ENCODE data around the gene NLN.
A peak's percentile ranks its signal among the peaks of the same experiment; 100 is the strongest.
"Not testable (repeated sequence)": the region's sequence is repeated elsewhere in the genome, so short reads cannot be mapped to it uniquely, and the experiment has no call there.

NLN gene

DNA sequence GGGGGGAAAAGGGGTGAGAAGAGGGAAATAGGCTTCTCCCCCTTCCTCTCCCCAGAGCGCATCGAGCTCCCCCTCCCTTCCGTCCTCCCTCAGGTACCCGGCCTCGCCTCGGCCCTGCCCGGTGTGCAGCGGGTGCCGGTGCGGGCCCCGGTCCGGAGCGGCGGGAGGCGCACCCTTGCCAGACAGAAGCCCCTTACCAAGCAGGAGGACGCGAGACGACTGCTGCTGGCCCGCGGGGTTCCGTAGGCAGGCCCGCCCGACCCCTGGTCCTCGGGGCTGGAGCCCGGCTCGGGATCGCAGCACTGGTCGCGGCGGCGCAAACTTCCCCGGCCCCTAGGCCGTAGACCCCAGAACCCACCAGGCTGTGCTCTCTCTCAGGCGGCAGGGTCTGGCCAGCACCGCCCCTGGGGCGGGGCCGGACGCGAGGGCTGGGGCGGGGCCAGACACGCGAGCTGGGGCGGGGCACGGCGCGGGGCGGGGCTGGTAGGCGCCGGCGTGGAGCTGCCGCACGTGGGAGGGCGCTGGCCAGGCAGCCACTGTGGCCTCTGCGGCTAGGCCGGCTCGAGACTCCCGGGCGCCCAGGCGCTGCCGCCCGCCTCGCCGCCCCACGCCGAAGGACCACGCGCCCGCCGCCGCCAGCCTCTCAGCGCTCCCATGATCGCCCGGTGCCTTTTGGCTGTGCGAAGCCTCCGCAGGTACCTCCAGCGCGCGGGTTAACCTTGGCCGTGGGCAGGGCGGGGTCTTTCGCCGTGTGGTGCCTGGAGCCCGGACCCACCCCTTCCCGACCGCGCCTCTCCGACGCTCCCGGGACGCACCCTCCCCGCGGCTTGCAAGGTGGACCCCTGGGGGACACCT lies at the start of gene NLN, which contains the start of gene SGTB:
Gene NLN, plus strand, starts transcription at position 486 of the 855 bp plus-strand sequence. Its CDS starts 169 bp downstream, at position 655.
Gene SGTB, minus strand, starts transcription at position 390 of the 855 bp plus-strand sequence. CDS start 1,302 bp downstream, outside the sequence.
- peak; percentile 83 for DNase-seq

DNA sequence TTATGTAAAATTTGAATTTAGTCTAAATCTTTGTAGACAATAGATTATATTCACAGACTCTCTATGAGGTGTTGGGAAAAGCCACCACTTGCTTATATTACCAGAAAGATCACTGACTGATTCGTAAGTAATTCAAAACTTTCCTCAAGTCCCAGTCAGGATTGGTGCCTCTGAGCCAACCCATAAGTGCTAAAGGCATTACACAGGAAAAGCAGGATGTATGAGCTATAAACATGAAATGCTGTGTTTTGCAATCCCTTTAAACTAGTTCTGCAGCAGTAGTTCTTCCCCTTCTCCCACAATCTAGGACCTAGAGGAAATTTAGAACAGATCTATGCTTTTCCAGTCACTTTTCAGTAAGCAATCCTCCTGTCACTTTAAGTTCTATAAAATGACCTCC lies 49.2 kb upstream of the NLN start:
- no peak for DNase-seq

DNA sequence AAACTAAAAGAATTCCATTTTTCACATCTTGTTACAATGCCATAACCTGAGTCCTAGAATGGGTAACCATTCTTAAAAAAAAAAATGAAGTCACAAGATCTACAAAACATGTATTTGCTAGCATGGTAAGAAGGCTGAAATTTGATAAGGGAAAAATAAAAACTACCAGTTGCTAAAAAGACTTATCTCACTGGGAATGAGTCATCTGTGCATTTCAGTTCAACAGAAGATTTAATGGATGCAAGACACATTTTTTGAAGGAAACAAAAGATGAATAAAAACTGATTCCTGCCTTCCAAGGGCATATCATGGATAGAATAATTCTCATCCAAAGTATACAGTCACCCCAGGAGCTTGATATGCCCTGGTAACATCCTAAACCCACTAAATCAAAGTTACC lies 47.3 kb upstream of the NLN start:
- no peak for DNase-seq

DNA sequence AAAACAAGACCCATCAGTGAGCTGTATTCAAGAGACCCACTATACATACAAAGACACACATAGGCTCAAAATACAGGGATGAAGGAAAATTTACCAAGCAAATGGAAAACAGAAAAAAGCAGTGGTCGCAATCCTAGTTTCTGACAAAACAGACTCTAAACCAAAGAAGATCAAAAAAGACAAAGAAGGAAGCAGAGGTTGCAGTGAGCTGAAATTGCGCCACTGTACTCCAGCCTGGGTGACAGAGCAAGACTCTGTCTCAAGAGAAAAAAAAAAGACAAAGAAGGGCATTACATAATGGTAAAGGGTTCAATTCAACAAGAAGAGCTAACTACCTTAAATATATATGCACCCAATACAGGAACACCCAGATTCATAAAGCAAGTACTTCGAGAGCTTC lies 45.9 kb upstream of the NLN start:
- DNase-seq, result not testable (repeated sequence)

DNA sequence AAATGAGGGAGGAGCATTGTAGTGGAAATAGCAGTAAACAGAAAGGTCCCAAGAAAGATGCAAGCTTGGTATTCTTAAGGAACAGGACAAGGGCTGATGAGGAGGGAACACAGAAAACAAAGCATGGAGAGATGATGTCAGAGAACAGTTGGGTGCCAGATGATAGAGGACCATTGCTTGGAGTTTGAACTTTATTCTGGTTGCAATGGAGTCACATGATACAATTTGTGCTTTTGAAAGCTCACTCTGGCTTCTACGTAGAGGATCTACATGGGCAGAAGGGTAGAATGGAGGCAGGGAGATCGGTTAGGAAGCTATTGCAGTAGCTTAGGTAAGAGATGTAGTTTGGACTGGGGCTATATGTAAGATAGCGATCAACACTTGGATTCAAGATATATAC lies 39.9 kb upstream of the NLN start:
- no peak for DNase-seq

DNA sequence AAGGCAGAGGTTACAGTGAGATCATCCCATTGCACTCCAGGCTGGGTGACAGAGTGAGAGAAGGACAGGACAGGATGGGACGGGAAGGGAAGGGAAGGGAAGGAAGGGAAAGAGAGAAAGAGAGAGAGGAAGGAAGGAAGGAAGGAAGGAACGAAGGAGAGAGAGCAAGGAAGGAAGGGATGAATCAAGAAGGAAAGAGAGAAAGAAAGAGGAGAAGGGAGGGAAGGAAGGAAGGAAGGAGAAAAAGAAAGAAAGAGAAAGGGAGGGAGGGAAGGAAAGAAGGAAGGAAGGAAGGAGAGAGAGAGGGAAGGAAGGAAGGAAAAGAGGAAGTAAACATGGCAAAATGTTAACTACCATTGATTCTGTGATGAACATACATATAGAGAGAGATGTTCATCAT lies 28.9 kb upstream of the NLN start:
- DNase-seq, result no peak

DNA sequence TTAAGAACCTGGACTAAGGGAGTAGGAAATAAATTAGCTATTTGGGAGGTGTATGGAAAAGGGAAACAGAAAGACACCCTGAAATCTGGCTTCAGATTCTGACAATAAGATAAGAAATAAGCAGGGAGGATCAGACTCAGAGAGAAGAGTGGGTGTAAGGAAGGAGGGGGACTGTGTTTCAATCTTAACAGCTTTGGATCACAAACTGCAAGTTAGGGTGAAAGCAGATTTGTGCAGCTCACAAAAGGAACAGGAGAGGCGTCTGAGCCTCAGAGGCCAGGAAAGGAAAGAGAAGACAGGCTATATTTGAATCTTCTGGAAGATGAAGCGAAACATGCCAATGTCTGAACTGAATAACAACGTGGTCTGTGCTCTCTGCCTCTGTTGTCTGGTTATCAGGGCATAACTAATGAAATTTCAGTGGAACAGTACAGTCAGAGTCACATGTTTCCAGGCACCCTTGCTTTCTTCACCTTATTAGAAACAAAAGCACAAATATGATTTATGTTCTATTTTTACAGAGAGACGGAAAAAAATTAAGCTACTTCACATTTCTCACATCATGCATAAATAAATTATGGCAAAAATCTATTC lies 26.7 kb upstream of the NLN start:
- no peak for DNase-seq

DNA sequence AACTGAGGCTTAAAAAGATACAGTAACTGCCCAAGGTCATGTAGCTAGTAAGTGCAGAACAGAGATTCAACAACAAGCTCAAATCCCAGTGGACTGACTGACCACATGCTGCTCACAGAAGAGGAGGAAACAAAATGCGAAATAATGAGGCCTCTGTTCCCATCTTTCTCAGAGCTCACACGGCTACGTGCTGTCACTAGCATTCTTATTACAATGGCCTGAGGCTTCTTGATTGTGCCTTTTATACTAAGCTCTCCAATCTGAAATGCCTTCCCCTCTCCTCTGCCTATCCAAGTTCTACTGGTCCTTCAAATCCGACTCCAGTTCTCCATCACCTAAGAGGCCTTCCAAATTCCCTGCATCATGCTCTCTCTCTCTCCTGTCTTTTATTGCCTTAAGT lies 26.1 kb upstream of the NLN start:
- no peak for DNase-seq

DNA sequence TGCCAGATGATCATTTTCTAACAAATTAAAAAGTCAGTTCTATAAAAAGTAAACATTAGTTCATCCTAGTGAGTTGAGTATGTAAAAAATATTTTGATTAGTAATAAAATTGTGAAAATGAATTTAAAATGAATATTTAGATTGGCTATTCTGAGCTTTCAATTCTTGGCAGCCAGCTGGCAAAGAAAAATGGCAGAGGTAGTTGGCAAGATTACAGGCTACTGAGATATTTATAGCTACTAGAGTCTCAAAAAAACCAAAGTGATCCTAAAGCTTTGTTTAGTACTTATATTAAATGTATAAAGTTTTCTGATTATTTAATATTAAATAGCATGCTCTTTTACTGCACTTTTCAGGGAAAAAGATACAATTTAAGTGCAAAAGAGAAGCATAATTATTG lies 25.1 kb upstream of the NLN start:
- DNase-seq, result no peak

DNA sequence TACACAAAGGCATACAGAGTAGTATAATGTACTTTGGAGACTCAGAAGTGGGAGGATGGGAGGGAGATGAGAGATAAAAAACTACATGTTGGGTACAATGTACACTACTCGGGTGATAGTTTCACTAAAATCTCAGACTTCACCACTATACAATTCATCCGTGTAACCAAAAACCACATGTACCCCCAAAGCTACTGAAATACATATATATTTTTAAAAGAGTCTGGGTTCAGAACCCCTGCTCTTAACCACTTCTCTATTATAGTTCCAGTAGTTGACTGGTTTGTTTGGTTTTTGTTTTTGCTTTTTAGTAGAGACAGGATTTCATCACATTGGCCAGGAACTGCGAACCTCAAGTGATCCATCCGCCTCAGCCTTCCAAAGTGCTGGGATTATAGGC lies 22.7 kb upstream of the NLN start:
- DNase-seq, result no peak

DNA sequence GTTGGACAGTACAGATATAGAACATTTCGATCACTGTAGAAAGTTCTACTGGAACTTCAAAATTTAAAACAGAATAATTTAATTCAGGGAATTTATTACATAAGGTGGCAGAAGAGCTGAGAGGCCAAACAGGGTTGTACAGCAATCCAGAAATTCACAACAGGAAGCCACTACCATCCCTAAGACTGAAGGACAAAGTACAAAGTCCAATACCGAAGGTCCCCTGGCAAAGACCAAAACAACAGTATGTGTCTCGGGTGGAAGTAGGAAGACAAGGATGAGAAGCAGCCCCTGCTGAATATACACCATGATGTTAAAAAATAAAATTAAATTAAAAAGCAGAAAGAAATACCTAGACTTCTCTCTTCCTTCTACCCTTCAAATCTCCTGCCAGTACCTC lies 20.0 kb upstream of the NLN start:
- no peak for DNase-seq

DNA sequence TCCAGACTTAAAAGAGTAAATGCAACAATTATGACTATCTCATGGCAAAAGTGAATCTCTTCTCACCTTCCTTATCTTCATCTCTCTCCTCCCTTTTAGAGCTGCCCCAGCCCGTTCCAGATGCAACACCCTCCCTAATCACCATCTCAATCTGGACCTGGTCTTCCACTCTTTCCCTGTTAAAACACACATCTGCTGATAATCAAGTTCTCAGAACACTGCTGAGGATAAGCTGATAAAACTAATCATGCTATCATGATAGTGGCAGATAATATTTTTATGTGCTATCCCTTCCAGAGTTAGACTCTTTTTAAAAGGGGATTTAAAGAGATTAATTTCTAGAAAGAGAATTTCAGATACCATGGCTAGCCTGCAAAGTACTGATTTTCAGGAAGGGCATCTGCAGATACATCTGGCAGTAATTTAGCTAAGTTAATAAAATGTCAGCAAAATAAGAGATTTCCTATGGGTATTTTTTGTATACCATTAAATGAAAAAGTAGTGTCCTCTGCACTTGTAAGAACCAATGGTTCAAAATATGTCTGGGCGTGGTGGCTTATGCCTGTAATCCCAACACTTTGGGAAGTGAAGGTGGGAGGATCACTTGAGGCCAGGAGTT lies 17.3 kb upstream of the NLN start:
- no peak for DNase-seq

DNA sequence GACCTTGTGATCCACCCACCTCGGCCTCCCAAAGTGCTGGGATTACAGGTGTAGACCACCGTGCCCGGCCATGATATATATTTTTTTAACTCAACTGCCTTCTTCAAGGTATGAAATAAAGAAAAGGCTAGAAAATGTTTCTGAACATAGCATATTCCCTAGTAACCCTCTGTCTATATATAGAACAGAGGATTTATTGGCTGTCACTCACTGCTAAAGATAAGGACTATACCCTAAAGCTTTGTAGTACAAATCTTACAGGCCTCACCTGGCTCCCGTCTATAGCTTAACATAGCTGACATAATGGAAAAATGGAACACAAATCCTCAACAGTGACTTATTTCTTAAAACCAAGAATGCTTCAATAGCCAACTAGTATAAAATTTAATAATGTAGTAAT lies 14.3 kb upstream of the NLN start:
- DNase-seq, result no peak

DNA sequence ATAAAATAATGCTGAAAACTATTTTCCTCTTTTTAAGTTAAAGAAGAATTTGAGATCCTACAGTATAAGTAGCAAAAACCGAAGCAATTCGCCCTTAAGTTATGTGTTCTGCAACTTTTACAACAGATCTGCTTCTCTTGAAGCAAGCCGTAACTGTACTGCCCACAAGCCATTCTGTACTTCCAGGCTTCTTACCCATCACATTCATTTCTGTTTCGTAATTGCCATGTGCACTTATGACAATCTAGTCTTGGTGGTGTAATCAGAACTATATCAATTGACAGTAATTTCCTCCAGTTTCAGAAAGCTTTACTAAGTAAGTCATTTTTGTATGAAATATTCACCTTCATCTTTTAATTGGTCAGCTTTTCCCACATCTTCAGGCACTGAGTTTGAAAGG lies 13.9 kb upstream of the NLN start:
- DNase-seq, result no peak

DNA sequence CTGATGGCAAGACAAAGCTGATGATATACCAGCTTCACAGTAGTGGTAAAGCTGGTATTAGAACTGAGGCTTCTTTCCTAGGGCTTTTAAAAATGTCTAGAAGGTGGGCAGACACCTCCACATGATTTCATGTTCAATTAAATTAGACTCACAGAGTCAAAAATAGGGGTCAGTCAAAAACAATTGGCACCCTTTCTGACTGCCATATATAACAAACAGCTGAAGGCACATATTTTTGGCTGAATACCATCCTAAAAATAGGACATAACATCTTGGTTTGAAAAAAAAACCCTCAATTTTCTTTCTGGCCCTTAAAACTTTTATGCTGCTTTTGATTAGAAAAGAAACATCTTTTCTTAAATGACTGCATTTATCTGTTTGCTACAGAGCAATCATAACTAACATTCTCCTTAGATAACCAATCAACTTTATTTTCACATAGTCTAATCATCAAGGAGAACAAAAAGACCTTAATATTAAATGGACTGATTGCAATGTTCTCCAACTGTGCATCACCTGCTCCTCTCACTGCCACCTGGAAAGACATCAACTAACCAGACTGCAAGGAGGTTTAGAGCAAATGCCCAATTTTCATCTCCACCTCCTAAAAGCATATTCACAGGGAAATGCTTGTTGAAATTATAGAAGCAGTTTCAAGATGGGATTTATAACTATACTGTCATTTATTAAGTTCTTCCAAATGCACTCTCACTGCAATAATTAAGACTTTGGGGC lies 3.3 kb upstream of the NLN start:
- DNase-seq, result no peak

DNA sequence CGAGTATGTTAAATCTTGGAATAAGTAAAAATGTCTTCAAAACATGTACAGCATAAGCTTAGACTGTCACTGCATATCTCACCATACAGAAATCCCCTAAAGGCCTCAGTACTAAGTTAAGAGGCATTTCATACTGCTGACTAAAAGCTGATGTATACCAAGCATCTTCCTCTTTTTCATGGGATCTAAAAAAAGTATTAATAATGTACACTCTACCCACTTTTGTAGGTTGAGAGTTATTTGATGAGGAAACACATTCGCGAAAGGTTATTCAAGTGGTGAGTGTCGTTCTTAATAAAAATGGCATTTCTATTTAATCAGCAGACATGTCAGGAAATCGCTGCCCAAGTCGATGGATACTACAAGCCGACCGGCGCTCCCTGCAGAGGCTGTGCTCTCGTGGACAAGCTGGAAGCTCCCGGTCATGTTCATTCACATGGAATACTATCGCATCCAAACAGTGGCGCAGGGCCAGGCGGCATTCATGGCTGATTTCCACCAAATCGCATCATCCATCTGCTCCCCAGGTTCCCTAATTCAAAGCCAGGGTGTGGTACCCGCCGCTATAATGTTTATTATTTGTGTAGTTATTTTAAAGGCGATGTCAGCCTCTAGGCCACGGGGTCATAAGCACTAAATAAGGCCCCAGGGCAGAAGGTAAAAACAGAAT lies 820 bp upstream of the NLN start:
- DNase-seq, result peak in 1 of 2 donors; percentile 4

DNA sequence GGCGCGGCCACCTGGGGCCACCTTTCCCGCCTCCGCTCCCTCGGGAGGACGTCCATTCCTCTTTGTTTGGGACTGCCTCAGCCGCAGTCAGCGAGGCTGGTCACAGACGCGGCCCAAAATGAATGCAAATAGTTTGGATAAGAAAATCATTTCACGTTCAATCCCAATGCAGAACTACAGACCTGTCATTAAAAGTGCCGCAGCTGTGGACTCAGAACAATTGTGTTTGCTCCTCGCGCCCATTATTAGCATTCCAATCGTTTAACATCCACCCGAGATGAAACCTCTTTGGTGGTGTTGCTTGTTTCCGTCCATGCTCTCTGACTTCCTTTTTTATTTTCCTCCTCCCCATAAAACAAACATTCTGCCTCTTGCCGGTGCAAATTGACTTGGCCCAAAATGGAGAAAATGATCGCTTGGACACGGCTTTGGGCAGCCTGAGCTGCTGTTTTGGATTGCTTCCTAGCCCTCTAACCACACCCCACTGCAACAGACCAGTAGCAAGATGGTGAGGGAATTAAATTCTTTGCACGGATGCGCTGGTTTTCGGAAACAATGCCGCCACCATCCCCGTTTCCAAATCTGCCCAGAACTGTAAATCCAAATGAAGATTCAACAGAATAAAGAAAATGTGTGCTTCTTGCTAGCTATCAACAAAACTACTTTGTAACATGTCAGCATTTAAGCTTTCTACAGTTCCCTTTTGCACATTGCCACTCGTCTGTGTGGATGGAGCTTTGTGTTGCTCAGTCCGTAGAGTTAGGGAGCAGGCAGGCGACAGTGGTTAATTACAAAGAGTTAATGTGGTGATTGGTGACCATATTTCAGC lies 784 bp downstream of the NLN start:
- no peak for DNase-seq

DNA sequence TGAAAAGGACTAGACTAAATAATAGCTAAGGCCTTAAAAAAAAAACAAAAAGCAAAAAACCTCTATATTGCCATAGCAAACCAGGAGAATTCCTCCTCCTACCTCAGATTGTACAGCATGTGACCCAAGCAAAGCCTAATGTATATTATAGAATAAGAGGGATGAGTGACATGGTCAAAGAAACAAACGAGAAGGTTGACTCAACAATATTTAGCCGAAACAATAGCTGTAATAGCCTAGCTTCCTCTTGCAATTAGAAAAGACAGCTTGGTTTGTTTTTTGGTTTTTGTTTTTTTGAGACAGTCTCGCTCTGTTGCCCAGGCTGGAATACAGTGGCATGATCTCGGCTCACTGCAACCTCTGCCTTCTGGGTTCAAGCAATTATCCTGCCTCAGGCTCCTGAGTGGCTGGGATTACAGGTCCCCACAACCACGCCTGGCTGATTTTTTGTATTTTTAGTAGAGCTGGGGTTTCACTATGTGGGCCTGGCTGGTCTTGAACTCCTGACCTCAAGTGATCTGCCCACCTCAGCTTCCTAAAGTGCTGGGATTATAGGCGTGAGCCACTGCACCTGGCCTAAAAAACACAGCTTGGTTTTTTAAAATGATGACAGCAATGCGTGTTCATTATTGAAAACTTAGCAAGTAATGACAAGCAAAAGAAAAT lies 5.6 kb downstream of the NLN start:
- no peak for DNase-seq

DNA sequence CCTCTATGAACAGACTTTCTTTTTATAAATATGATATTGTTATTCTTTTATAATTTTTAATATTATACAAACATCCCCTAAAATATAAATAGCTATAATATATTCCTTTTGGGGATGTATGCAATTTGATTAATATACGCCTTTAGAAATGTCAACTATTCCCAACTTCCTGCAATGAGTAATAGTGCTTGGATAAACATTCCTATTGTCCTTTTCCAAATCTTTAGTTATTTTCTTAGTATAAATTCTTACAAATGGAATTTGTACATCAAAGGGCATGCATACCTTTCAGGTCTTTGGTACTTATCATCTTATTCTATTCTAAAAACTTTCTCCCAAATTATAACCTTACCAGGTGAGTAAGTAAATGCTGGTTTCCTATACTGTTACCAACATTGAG lies 6.2 kb downstream of the NLN start:
- no peak for DNase-seq

DNA sequence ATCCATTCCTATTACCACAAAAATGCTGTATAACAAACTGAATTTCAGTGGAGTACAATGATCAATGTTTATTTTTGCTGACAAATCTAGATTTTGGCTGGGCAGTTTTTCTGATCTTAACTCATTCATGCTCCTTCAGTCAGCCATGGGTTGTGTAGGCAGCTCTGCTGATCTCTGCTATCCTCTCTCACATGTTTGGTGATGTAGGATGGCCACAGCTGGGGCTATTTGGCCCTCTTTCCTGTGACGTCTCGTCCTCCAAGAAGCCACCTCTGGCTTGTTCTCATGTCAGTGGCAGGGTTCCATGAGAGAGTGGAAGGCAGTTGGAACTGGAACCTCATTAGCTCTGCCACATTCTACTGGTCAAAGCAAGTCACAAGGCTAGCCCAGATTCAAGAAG lies 8.9 kb downstream of the NLN start:
- no peak for DNase-seq

DNA sequence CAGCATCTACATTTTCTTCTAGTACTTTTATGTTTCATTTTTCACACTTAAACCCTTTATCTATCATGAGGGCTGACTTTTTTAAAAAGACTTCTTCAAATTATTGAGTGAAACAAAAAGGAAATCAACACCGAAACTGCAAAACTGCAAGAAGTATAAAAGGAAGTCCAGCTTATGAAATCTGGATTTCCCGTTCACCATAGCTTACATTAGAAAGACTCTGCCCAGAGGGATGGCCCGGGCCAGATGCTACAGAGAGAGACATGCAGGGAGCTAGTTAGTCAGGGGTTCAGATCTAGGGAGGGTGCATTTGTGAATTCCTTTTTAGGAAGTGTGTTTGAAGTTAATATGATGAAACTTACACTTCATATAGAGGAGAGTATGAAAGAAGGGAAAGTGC lies 10.0 kb downstream of the NLN start:
- DNase-seq, result not testable (repeated sequence)
